ENCODE data around the gene FCGR3B.
"Not testable (repeated sequence)": the region's sequence is repeated elsewhere in the genome, so short reads cannot be mapped to it uniquely, and the experiment has no call there.

DNA sequence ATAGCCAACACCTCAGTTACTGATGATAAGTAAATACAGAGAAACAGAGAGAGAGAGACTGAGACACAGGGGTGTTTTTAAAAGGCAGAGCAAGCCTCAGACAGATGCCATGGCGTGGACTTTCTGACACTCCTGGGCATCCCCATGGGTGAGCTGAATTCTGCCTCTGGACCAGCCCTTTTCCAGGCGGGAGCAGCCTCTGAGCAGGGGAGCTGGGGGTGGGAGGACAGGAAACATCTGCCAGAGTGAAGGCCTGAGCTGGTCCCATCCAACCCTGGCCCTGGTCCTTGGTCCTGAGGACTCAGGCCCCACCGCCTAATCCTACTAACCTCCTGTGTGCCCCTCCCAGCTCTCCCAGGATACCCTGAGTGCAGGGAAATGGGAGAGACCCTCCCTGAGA, 43.9 kb upstream of the FCGR3B start:
- TF ChIP-seq, protein P1, sequence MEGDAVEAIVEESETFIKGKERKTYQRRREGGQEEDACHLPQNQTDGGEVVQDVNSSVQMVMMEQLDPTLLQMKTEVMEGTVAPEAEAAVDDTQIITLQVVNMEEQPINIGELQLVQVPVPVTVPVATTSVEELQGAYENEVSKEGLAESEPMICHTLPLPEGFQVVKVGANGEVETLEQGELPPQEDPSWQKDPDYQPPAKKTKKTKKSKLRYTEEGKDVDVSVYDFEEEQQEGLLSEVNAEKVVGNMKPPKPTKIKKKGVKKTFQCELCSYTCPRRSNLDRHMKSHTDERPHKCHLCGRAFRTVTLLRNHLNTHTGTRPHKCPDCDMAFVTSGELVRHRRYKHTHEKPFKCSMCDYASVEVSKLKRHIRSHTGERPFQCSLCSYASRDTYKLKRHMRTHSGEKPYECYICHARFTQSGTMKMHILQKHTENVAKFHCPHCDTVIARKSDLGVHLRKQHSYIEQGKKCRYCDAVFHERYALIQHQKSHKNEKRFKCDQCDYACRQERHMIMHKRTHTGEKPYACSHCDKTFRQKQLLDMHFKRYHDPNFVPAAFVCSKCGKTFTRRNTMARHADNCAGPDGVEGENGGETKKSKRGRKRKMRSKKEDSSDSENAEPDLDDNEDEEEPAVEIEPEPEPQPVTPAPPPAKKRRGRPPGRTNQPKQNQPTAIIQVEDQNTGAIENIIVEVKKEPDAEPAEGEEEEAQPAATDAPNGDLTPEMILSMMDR (IDR thresholded peaks at IDR 0.05), result not testable (repeated sequence)
- TF ChIP-seq, protein P2, sequence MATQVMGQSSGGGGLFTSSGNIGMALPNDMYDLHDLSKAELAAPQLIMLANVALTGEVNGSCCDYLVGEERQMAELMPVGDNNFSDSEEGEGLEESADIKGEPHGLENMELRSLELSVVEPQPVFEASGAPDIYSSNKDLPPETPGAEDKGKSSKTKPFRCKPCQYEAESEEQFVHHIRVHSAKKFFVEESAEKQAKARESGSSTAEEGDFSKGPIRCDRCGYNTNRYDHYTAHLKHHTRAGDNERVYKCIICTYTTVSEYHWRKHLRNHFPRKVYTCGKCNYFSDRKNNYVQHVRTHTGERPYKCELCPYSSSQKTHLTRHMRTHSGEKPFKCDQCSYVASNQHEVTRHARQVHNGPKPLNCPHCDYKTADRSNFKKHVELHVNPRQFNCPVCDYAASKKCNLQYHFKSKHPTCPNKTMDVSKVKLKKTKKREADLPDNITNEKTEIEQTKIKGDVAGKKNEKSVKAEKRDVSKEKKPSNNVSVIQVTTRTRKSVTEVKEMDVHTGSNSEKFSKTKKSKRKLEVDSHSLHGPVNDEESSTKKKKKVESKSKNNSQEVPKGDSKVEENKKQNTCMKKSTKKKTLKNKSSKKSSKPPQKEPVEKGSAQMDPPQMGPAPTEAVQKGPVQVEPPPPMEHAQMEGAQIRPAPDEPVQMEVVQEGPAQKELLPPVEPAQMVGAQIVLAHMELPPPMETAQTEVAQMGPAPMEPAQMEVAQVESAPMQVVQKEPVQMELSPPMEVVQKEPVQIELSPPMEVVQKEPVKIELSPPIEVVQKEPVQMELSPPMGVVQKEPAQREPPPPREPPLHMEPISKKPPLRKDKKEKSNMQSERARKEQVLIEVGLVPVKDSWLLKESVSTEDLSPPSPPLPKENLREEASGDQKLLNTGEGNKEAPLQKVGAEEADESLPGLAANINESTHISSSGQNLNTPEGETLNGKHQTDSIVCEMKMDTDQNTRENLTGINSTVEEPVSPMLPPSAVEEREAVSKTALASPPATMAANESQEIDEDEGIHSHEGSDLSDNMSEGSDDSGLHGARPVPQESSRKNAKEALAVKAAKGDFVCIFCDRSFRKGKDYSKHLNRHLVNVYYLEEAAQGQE (IDR thresholded peaks at IDR 0.05; ENCODE audit: insufficient read depth in 1 of 2, low read depth in 2 of 2, low read length in 1 of 2), result not testable (repeated sequence)
- not testable (repeated sequence) for TF ChIP-seq POLR2AphosphoS5 (IDR thresholded peaks at IDR 0.05; ENCODE audit: low read depth, low read length); SIN3A (IDR thresholded peaks at IDR 0.05; ENCODE audit: borderline replicate concordance, insufficient read depth, low read depth, low read length)

Data from Panc1 (cell line).